HL-60/S4 (cell line): ENCODE results near the gene CACHD1.
"Not testable (repeated sequence)": the region's sequence is repeated elsewhere in the genome, so short reads cannot be mapped to it uniquely, and the experiment has no call there.

Experiments used
- in situ Hi-C: fragments of 300-500 bp; cut with MboI; formaldehyde crosslinking; loops from 2 replicates; pipeline ENCODE4 v1.14.3; 2022; ENCODE audit warnings: low sequenced_read_pairs

The CACHD1 gene

GRCh38 chr1:64686828-64687724 lies 217.1 kb downstream of the CACHD1 start:
- in situ Hi-C loops, result no loop called here

DNA sequence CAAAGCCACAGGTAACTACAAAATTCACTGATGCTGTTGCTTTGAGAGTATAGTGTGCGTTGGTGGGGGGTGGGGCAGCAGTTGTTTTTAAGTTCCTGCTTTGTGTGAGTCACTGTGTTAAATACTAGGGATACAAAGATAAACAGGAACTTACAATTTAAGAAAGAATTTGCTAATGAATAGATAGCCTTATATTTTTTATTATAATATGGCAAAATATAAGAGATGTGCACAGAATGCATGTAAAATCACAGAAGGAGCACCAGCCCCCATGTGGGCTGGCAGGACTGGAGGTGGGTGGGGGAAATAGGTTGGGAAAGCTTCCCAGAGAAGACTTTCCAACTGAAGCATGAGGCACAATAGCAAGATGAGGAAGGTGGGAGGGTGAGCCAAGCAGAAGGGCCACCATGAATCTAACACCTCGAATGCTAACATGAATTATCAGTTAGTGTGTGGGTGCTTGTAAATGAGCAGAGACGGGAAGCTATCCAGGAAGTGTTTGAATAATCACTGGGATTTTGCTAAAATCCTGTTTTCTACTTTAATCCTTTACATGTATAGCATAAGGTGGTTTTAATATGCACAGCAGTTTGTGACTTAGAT lies 217.9 kb downstream of the CACHD1 start:
- in situ Hi-C loops, result no loop called here

DNA sequence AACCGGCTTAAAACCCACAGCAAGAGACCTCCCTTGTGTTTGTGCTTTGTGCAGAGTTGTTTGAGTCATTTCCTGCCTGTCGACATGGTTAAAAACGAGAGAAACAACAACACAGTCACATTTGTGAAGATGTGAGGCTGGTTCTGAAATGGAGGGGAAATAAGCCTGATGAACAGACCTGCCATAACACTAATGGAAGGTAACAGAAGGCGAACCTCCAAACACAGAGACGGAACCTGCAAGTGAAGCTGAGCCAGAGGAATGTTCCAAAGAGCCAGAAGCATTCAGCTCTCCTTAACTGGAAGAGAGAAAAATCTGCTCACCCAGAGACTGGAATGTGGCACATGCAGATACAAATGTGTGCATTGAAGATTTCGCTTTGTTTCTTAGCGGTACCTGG lies 221.7 kb downstream of the CACHD1 start:
- in situ Hi-C loops, result no loop called here

DNA sequence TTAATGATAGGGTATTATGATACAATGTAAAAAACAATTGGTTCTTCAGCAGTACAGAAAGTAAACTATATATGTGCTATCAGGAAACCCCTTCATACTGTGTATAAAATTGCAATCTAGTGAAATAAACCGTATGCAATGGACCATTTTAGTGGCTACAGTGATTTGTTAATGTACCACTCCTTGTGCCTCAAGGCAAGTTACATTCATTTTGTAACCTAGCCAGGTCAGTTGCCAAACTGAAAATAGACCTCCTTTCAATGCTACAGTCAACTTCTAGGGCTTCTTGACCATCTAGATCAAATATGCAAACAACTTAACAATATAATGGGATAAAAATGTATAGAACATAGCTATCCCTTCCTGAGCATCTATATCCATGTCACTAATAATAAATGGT lies 223.0 kb downstream of the CACHD1 start:
- in situ Hi-C loops, result no loop called here

- in situ Hi-C loops, result no loop called here
Observed at GRCh38 chr1:64693406-64693805, 223.5 kb downstream of the CACHD1 start.

DNA sequence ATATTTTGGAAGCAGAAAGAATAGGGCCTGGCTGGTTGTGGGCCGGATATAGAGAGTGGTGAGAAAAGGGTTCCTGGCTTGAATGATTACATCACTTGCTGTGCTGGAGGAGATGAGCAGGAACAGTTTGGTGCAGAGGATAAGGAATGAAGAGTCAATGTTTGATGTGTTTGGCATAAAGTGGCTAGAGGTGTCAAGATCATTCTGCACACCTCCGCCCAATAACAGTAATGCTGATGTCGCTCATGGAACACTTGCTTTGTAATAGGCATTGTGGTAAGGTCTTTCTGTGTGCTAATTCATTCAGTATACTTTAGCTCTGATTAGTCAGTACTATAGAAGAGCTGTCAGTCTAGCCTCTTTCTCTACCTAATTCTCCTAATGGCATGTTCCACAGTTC lies 226.9 kb downstream of the CACHD1 start:
- in situ Hi-C loops, result no loop called here

DNA sequence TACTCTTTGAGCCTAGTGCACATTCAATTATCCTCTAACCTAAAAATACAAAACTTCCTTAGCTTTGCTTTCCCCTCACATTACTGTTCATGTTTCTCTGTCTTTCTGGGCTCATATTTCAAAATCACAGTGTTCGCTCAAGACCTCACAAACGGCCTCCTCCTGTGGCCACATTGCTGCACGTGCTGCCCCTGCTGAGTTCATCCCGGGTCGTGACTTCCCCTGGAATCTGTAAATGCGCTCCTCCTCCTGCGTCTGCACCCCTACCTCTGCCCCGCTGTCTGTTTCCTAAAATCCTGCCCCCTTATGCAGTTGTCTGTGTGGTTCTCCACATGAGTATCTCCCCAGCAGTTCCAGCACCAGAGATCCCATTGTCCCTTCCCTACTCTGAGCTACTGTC lies 229.4 kb downstream of the CACHD1 start:
- in situ Hi-C loops, result no loop called here

DNA sequence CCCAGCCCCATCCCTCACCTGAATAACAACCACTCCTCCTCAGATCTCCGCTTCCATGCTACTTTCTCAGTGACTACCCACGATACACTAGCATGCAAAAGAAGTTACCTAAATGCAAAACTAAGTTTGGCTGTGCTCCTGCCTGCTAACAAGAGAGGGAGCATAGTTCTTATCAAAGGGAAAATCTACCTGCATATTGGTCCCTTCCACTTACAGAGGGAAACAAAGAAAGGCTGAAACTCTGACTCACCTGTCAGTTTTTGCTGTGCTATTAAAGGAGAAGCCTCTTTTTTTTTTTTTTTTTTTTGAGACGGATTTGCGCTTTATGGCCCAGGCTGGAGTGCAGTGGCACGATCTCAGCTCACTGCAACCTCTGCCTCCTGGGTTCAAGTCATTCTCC lies 231.1 kb downstream of the CACHD1 start:
- in situ Hi-C loops, result no loop called here

GRCh38 chr1:64701886-64702285 lies 232.0 kb downstream of the CACHD1 start:
- in situ Hi-C loops, result no loop called here

DNA sequence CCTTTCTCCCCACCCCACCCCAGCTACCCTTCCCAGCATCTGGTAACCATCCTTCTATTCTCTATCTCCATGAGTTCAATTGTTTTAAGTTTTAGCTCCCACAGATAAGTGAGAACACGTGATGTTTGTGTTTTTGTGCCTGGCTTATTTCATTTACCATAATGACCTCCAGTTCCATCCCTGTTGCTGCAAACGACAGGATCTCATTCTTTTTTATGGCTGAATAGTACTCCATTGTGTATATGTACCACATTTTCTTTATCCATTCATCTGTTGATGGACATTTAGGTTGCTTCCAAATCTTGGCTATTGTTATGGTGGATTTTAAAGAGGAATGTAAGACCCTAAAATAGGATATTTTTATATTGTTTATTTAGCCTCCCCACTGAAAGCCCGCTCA lies 232.7 kb downstream of the CACHD1 start:
- in situ Hi-C loops, result not testable (repeated sequence)

DNA sequence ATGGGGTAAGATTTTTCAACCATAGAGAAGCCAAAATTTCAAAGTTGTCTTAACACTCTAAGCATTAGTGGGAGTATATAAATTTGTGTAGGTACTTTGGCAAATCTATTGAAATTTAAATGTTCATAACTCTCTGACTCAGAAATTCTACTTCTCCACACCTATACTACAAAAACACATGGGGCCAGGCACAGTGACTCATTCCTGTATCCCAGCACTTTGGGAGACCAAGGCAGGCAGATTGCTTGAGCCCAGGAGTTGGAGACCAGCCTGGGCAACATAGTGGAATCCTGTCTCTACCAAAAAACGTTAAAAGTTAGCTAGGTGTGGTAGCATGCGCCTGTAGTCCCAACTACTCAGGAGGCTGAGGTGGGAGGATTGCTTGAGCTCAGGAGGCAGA lies 233.7 kb downstream of the CACHD1 start:
- in situ Hi-C loops, result no loop called here

DNA sequence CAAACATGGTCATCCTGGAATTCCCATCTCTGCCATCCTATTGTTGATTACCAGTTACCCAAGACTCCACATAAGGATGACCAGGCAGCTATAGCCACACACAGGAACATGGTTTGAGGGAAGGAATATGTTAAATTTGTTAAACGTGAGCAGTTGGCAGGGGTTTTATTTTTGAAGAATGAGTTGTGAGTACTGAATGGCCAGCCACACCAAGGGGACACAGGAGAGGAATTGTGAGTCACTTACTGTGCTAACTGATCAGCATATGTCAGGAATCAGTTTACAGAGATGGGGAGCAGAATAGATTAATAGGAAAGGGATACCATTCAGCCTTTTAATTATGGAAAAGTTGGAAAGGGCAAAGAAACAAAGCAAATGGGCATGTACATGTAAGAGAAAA lies 235.7 kb downstream of the CACHD1 start:
- in situ Hi-C loops, result no loop called here

- in situ Hi-C loops, result no loop called here
Observed at GRCh38 chr1:64711266-64711665, 241.3 kb downstream of the CACHD1 start.

GRCh38 chr1:64712049-64712448 lies 242.1 kb downstream of the CACHD1 start:
- in situ Hi-C loops, result no loop called here

- in situ Hi-C loops, result no loop called here
Observed at GRCh38 chr1:64715186-64715585, 245.3 kb downstream of the CACHD1 start.

DNA sequence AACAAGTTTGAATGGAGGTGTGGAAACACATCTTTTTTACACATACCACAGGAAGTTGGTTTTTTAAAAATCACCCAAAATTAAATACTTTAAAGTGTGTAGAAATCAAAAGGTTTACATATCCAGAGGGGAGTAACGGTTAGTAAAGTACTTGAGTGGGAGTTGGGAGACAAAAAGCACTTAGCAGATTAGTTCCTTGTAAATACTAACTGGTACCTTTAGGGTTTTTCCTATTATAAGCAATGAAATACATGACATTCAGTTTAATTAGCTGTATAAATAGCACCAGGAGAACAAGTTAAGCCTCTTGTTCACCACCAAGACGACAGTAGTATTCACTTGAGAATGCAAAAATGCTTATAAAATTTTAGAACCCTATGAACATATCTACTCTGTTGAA lies 251.2 kb downstream of the CACHD1 start:
- in situ Hi-C loops, result no loop called here

- in situ Hi-C loops, result no loop called here
Observed at GRCh38 chr1:64721576-64722145, 251.7 kb downstream of the CACHD1 start.

- in situ Hi-C loops, result no loop called here
Observed at GRCh38 chr1:64727861-64728260, 257.9 kb downstream of the CACHD1 start.

DNA sequence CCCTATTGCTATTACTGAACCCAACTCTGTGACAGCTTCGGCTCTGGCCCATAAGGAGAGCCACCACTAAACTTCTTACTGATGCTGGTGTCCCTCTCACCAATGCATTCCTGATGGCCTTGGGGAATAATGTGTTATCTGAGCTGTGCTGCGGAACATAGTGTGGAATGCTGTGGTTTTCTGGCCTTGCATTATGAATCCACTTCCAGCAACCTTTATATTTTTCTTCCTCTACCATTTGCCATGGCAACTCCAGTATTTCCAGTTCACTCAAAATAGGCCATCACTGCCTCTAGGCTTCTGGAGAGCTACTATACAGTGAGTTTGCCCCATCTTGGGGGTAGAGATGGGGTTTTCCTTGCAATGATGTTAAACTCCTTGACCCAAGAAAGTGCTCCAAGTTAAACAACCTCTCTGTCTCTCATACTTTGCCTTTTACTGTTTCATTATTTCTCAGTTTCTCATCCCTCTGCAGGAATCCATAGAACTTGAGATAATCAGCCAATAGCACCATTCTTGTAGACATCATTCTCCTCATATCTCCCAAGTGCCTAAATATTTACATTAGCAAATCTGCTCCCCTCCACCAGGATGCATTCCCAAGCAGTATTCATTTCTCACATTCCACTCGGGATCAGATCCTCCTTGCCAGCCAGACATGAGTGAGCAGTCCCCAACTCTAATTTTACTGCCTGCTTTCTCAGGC lies 263.8 kb downstream of the CACHD1 start:
- in situ Hi-C loops, result no loop called here

- in situ Hi-C loops, result no loop called here
Observed at GRCh38 chr1:64734287-64734652, 264.3 kb downstream of the CACHD1 start.

DNA sequence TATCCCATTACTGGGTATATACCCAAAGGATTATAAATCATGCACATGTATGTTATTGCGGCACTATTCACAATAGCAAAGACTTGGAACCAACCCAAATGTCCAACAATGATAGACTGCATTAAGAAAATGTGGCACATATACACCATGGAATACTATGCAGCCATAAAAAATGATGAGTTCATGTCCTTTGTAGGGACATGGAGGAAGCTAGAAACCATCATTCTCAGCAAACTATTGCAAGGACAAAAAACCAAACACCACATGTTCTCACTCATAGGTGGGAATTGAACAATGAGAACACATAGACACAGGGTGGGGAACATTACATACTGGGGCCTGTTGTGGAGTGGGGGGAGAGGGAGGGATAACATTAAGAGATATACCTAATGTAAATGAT lies 270.8 kb downstream of the CACHD1 start:
- in situ Hi-C loops, result not testable (repeated sequence)
